CD4-positive, alpha-beta T cell treated with Interleukin-6 at 100 ng/mL for 8 hours (primary cell): Measurements from ENCODE around the gene SLC26A6.

ENCODE experiments used
- DNase-seq: peaks from one replicate; pipeline ENCODE4 v3.0.0-alpha.2; 2020; ENCODE audit warnings: mixed read lengths, low spot score

SLC26A6 gene

GRCh38 chr3:48599077-48599501 is 36.2 kb downstream of the SLC26A6 start:
- no peak for DNase-seq

GRCh38 chr3:48598323-48599076 is 36.8 kb downstream of the SLC26A6 start:
- DNase-seq = no peak

DNA sequence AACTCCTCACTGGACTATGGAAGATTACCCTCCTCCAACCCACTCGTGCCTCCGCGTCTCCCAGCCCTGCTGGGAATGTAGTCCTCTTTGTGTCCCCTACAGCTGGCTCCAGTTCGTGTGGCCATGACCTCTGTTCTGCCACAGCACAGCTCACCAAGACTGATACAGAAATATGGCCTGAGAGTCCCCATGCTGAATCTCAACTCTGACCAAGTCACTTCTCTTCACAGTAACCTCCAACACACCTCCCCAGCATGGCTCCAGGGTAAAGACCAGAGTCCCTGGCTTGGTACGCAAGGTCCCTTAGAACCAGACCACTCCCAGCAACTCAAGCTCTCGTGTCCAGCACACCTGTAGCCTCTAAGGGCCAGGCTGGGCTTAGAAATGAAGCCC is 37.9 kb downstream of the SLC26A6 start:
- DNase-seq = no peak

DNA sequence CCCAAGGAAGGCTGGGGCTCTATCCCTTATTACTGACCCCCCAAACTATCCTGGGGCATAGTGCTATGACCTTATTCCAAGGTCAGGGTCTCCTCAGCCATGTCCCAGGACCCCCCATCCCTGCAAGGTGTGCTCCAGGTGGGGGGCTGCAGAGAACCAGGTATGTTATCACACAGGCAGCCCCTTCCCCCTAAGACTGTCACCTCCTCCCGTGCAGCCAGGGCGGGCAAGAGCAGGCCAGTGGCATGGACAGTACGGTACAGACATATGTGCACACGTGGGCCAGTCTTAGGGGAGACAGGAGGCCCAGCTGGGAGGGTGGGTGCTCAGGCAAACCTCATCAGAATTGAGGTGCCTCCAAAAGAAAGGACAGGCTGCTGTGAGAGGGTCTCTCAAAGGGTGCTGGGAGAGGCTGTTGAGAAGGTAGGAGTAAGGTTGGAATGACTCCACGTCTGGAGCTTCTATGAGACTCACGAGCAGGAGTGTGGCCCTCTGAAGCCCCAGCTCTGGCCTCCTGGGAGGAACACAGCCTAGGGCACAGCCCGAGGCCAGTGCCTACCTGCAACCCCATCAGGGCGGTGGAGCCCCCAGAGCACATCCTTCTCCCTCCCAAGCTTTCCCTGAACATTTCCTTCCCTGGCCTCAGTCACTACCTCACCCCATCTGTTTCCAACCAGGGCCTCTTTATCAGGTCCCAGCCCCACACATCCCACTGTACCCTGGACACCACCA is 38.4 kb downstream of the SLC26A6 start:
- DNase-seq = no peak

- no peak for DNase-seq
Measured at GRCh38 chr3:48596157-48596556, 39.1 kb downstream of the SLC26A6 start.

DNA sequence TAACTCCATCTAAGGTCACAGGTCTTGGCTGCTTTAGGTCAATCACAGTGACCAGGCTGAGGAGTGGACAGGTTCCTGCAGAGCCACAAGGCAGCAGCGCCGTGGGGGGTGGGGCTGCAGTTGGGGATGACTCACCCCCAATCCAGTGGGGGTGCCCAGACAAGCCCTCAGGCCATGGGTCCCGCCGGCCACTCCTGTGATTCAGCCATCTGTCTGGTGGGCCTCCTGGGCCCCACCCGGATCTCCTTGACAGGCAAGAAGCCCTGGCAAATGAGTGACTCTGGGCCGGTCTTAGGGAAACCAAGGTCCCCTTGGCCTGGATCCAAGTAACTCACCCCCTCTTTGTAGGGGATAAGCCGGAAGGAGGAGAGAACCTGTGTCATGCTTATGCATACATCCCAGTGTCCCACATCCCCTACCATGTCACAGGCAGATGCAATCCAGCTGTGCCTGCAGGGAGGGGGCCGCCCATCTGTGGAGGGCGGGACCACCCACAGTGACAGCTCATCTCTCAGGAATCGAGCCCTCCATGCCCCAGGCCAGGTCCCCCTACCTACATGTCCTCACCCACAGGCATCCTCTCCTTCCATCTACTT is 39.6 kb downstream of the SLC26A6 start:
- no peak for DNase-seq

DNA sequence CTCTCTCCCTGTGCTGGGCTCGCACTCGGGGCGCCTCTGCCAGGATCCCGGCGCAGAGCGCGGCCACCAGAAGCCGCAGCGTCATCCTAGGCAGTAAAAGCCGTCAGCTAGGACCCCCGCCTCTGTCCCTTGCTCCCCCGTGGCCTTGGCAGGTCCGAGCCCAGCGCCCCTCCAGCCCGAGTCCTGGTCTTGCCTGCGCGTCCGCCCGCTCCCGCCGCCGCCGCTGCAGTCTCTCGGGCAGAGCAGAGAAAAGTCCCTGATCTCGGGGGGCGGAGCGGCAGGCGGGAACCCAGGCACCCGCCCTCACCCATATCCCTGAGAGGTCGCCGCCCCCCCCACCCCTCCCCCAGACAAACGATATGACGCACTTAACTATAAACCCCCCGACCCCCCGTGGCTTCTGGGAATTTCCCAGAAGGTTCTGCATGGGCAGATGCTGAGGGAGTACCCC is 40.2 kb downstream of the SLC26A6 start, which contains the start of gene COL7A1:
Gene COL7A1, minus strand, starts transcription at position 255 of the 451 bp plus-strand sequence. Its CDS starts 170 bp downstream, at position 85.
- DNase-seq = no peak

GRCh38 chr3:48594417-48595049 is 40.7 kb downstream of the SLC26A6 start:
- DNase-seq = no peak

DNA sequence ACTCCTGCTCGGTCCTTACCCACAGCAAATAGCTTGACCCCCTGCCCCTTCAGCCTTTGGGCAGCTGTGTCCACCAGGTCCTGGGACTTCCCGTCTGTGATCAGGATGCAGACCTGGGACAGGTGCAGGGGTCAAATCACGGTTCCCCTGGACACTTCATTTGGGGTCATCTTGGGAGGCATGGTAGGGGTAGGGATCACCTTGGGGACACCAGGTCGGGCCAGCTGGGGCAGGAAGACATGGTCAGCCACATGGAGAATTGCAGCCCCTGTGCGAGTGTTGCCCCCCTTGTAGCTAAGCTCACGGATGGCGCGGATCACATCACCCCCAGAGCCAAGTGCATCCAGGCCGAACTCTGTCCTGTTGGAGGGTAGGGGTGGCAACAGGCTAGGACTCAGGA is 41.9 kb downstream of the SLC26A6 start:
- no peak for DNase-seq

DNA sequence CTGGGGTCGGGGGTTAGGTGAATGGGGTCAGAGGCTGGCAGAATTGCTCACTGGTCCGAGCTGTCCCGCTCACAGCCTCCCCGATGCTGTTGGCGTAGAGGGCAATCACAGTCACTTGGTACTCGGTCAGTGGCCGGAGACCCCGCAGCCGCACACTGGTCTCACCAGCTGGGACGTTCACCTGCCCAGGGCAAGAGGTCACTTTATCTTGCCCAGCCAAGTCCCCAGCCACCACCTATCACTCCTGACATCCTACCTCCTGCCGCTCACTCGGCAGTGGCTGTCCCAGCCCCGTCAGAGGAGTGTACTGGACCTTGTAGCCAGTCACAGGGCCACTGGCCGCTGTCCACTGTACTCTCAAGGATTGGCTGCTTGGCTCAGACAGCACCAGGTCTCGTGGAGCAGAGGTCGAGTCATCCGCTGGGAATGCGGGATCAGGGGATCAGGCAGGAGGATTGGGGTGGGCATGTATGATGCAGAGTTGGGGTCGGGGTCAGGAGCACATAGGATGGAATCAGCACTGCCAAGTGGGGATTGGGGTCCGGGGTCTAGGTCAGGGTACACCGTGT is 42.7 kb downstream of the SLC26A6 start:
- DNase-seq = no peak

- DNase-seq = no peak
Measured at GRCh38 chr3:48591886-48592518, 43.3 kb downstream of the SLC26A6 start.

GRCh38 chr3:48591436-48591835 is 43.8 kb downstream of the SLC26A6 start:
- DNase-seq = no peak

DNA sequence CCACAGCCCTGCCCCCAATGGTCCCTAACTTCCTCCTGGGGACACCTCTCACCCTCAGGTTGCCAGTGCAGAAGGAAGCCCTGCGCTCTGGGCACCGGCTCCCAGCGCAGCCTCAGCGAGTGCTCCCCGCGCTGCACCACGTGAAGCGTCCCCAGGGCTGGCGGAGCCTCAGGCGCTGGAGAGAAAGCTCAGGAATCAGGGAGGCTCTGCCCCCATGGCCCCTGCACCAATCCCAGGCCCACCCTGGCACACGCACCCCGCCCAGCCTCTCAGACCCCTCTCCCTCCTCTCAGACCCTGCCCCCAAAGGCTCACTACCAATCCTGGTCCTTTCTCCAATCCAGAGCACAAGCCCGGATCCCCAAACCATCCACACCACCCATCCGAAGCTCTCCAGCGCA is 47.0 kb downstream of the SLC26A6 start:
- DNase-seq = no peak

GRCh38 chr3:48587686-48588085 is 47.6 kb downstream of the SLC26A6 start:
- DNase-seq = no peak

DNA sequence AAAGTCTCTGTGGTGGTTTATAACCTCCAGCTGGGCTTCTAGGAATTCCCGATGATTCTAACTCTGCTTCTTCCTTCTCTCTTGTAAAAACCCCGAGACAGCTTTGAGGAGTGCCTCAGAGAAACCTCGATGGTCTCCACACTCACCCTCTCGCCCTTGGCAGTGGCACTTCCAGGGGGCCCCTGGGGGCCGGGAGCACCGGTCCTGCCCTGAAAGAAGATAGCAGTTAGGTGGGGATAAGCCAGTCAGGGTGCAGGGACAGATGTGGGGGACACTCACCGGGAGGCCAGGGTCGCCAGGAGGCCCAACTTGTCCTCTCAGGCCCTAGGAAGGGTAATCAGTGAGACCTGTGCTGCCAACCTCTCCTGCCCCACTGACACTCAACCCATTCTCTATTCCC is 49.9 kb downstream of the SLC26A6 start:
- DNase-seq = no peak

DNA sequence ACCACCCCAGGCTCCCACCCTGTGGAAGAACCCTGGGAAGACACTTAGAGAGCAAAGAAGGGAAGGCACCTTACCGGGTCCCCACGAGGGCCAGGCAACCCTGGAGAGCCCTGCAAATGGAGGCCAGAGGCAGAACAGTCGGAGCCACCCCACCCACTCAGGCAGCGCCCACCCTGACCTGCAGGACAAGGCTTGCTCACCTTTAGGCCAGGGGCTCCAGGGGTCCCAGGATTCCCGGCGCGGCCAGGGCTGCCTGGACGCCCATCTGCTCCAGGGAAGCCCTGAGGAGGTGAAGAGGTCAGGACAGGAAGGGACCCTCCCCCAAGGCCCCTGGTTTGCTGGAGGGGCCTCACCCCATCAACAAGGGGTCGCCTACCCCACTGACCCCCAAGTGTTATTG is 50.4 kb downstream of the SLC26A6 start:
- no peak for DNase-seq

- DNase-seq = no peak
Measured at GRCh38 chr3:48581621-48582481, 53.4 kb downstream of the SLC26A6 start.

GRCh38 chr3:48576647-48577046 is 58.6 kb downstream of the SLC26A6 start:
- no peak for DNase-seq
